ENCODE results near the gene CTRB1. TPM values are rescaled to one million over a fixed set of nuclear protein-coding genes. Genes with fewer than 3 reads are reported as not detected.

The CTRB1 gene
- total RNA-seq, 1 experiment from 2014 or later, result 5.6 TPM

GRCh38 chr16:75244844-75245758 is 26.3 kb downstream of the CTRB1 start:
- peak; percentile 77 for ATAC-seq
- intact Hi-C loops (cut with micrococcal nuclease), result loop anchor here (1.0 kb wide), 1 partner anchor 140 kb away; no protein-coding TSS in a partner anchor
- BruUV-seq (replicated peaks), result no TSS peak
- no peaks in the 10 kb centered on the region for H3K27me3 ChIP-seq (ENCODE audit: insufficient read depth, low read length)
- H3K27ac ChIP-seq (ENCODE audit: low read depth, low read length), result peak overlapping the region; percentile 97
- no peaks in the 10 kb centered on the region for H3K9me3 ChIP-seq (ENCODE audit: control insufficient read depth in 1 of 2, insufficient read depth in 1 of 2, low read depth in 1 of 2, low read length in 2 of 2)
- peak overlapping the region; percentile 64 for H3K4me2 ChIP-seq (ENCODE audit: low read length)
- TF ChIP-seq ZFX (IDR thresholded peaks at IDR 0.05) (peak; percentile 62; the same call in 1 of the 2 replicates), CBX3 (IDR thresholded peaks at IDR 0.05; ENCODE audit: low read depth) (no peak), RAD21 (IDR thresholded peaks at IDR 0.05; ENCODE audit: low read depth) (no peak), SIN3A (IDR thresholded peaks at IDR 0.05; ENCODE audit: low read depth) (no peak), EGR1 (IDR thresholded peaks at IDR 0.05; ENCODE audit: low read depth) (no peak), ZNF274 (IDR thresholded peaks at IDR 0.05; ENCODE audit: low read depth, low read length) (no peak), TCF7L2 (IDR thresholded peaks at IDR 0.05; ENCODE audit: borderline replicate concordance, extremely low read depth, insufficient read depth, insufficient read length) (no peak), CTCF (IDR thresholded peaks at IDR 0.05 in 2 of 3, conservative IDR thresholded peaks at IDR 0.05 in 1 of 3; ENCODE audit: borderline replicate concordance in 1 of 3, insufficient read depth in 1 of 3, low read depth in 2 of 3, low read length in 2 of 3) (no peak), POLR2AphosphoS5 (IDR thresholded peaks at IDR 0.05; ENCODE audit: low read depth, low read length) (peak; percentile 40; the same call in 1 of the 2 replicates), SRF (IDR thresholded peaks at IDR 0.05; ENCODE audit: low read depth) (no peak), JUND (IDR thresholded peaks at IDR 0.05) (no peak), YY1 (IDR thresholded peaks at IDR 0.05; ENCODE audit: extremely low read depth, insufficient replicate concordance, low read depth, low read length) (no peak), FOSL1 (IDR thresholded peaks at IDR 0.05; ENCODE audit: low read depth) (no peak), CEBPB (IDR thresholded peaks at IDR 0.05; ENCODE audit: low read depth) (no peak)
- H2AFZ ChIP-seq (ENCODE audit: low read depth, low read length, poor library complexity, severe bottlenecking), result no peak overlapping the region
- peaks cover 87% of the 10 kb centered on the region for H3K79me2 ChIP-seq (ENCODE audit: insufficient read depth, low read length)
- no peaks in the 10 kb centered on the region for H4K20me1 ChIP-seq (ENCODE audit: insufficient read depth)
- RAD21 ChIA-PET (ENCODE audit: low non-redundant PET in 1 of 2, low total read pairs in 2 of 2, uncharacterized antibody in 2 of 2, unreplicated experiment in 2 of 2), result interaction anchor here (0.7 to 1.8 kb wide), 6 partner anchors 11 to 152 kb away, joined by 3 to 5 read pairs (median 4); no protein-coding TSS in a partner anchor
- peaks cover 68 to 69% of the 10 kb centered on the region in 2 experiments for H3K4me1 ChIP-seq (ENCODE audit: control insufficient read depth in 1 of 2, insufficient read depth in 2 of 2, low read length in 2 of 2)
- POLR2A ChIA-PET, result interaction anchor here (0.7 to 2.0 kb wide), 5 partner anchors 11 to 548 kb away, joined by 3 to 10 read pairs (median 3); no protein-coding TSS in a partner anchor
- peak overlapping the region; percentile 67 for H3K9ac ChIP-seq (ENCODE audit: low read length)
- CTCF ChIA-PET, result interaction anchor here (0.7 to 1.9 kb wide), 8 partner anchors 9 to 220 kb away, joined by 3 to 12 read pairs (median 3); no protein-coding TSS in a partner anchor
- no peak for DNase-seq (ENCODE audit: low read depth, low spot score)
- no peaks in the 10 kb centered on the region for H3K9me2 ChIP-seq (ENCODE audit: insufficient read depth)
- peaks cover 5 to 12% of the 10 kb centered on the region in 2 experiments; a peak in 2 of 4 replicates for H3K36me3 ChIP-seq (ENCODE audit: control insufficient read depth in 1 of 2, insufficient read depth in 2 of 2, low read length in 2 of 2)
- peak overlapping the region; percentile 7 to 30; a peak in 2 of 4 replicates for H3K4me3 ChIP-seq (replicated peaks in 1 of 2; ENCODE audit: low read depth in 1 of 2, low read length in 2 of 2)
